Uterus (tissue), 2 donors: Measurements from ENCODE around the gene PGC.

Experiments used
- POLR2A ChIP-seq, 2 donors: fragments of 450-650 bp; IDR thresholded peaks; one replicate each; pipeline ENCODE4 v1.6.1; 2016; ENCODE audit warnings: antibody characterized with exemption in 2 of 2, mild to moderate bottlenecking in 1 of 2, moderate library complexity in 1 of 2
- TF ChIP-seq, protein P1 (sequence below), 4 experiments: fragments of 200-600 bp in 2 of 4; fragments of 450-650 bp in 2 of 4; sonication (generic) in 2 of 4; IDR thresholded peaks; one replicate each; pipeline ENCODE4 v1.5.1; 2016 to 2019; ENCODE audit warnings: antibody characterized with exemption in 4 of 4, mild to moderate bottlenecking in 2 of 4, moderate library complexity in 1 of 4

DNA sequence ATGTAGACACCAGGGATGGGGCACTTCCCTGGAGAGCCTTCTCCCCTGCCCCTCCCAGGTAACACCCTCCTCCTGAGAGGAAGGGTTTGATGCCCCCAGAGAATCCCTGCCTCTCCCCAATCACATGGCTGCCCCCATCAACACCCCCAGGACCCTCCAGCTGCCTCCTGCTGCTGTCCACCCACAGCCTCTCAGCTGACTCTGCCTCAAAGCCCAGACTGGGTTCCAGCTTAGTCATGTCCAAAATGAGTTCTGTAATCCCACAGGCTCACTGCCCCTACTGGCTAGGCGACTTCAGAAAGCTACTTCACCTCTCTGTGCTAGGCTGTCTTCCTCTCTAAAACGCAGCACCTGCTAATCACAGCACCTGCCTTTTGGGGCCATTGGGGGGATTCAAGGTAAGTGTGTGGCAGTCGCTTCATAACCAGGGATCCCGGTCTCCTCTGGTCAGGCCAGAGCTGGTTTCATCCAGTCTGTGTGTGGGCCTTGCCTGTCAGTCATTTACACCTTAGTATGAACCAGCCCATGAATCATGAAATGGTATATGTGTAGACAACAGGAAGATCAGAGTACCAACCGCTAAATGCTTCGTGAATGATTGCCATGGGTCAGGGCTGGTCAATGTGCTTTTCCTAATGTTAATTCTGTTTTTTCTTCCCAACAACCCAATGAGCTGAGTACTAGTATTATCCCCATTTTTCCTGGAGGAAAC, 52.2 kb downstream of the PGC start:
- no peak for TF ChIP-seq POLR2A (IDR thresholded peaks at IDR 0.05)
- TF ChIP-seq, protein P1, sequence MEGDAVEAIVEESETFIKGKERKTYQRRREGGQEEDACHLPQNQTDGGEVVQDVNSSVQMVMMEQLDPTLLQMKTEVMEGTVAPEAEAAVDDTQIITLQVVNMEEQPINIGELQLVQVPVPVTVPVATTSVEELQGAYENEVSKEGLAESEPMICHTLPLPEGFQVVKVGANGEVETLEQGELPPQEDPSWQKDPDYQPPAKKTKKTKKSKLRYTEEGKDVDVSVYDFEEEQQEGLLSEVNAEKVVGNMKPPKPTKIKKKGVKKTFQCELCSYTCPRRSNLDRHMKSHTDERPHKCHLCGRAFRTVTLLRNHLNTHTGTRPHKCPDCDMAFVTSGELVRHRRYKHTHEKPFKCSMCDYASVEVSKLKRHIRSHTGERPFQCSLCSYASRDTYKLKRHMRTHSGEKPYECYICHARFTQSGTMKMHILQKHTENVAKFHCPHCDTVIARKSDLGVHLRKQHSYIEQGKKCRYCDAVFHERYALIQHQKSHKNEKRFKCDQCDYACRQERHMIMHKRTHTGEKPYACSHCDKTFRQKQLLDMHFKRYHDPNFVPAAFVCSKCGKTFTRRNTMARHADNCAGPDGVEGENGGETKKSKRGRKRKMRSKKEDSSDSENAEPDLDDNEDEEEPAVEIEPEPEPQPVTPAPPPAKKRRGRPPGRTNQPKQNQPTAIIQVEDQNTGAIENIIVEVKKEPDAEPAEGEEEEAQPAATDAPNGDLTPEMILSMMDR (IDR thresholded peaks at IDR 0.05) = no peak
